MM.1S (cell line): ENCODE results near the gene SLC24A3.
A peak's percentile ranks its signal among the peaks of the same experiment; 100 is the strongest.

Experiments used
- DNase-seq: peaks from one replicate; pipeline ENCODE4 v3.0.0-alpha.2; 2015
- H2AFZ ChIP-seq: fragments of 300-600 bp; sonication (generic); 2 replicates; pipeline ENCODE4 v1.6.0; 2016; ENCODE audit warnings: antibody characterized with exemption, low read length
- H3F3A ChIP-seq: fragments of 300-600 bp; sonication (generic); 2 replicates; pipeline ENCODE4 v1.6.1; 2016; ENCODE audit warnings: mild to moderate bottlenecking, antibody characterized with exemption, low read length, moderate library complexity, mixed read lengths; ENCODE audit not compliant: insufficient read depth
- H3K27ac ChIP-seq: fragments of 300-600 bp; sonication (generic); 2 replicates; pipeline ENCODE4 v1.5.1; 2016; ENCODE audit warnings: mild to moderate bottlenecking, low read length
- H3K27me3 ChIP-seq: fragments of 300-600 bp; sonication (generic); replicated peaks from 2 replicates; pipeline ENCODE4 v1.6.0; 2016; ENCODE audit warnings: low read length; ENCODE audit not compliant: insufficient read depth
- H3K36me3 ChIP-seq: fragments of 300-600 bp; sonication (generic); replicated peaks from 2 replicates; pipeline ENCODE4 v1.6.1; 2016; ENCODE audit warnings: mild to moderate bottlenecking, low read length, mixed read lengths; ENCODE audit not compliant: insufficient read depth
- H3K4me1 ChIP-seq: fragments of 300-600 bp; sonication (generic); 2 replicates; pipeline ENCODE4 v1.6.1; 2016; ENCODE audit warnings: low read length, mixed read lengths
- H3K4me2 ChIP-seq: fragments of 300-600 bp; sonication (generic); 2 replicates; pipeline ENCODE4 v1.6.0; 2016; ENCODE audit warnings: low read depth, low read length
- H3K4me3 ChIP-seq: fragments of 300-600 bp; sonication (generic); 2 replicates; pipeline ENCODE4 v1.5.1; 2016; ENCODE audit warnings: low read length, mixed read lengths
- H3K79me2 ChIP-seq: fragments of 300-600 bp; sonication (generic); 2 replicates; pipeline ENCODE4 v1.6.1; 2016; ENCODE audit warnings: mixed run types, low read length, mixed read lengths
- H3K9ac ChIP-seq: fragments of 300-600 bp; sonication (generic); 2 replicates; pipeline ENCODE4 v1.6.1; 2016; ENCODE audit warnings: low read length, mixed read lengths
- H3K9me2 ChIP-seq: fragments of 300-600 bp; sonication (generic); replicated peaks from 2 replicates; pipeline ENCODE4 v1.6.1; 2016; ENCODE audit warnings: mild to moderate bottlenecking, low read length, mixed read lengths; ENCODE audit not compliant: insufficient read depth
- H3K9me3 ChIP-seq: fragments of 300-600 bp; sonication (generic); replicated peaks from 2 replicates; pipeline ENCODE4 v1.6.1; 2016; ENCODE audit warnings: mild to moderate bottlenecking, low read length, mixed read lengths; ENCODE audit not compliant: insufficient read depth
- H4K20me1 ChIP-seq: fragments of 300-600 bp; sonication (generic); 2 replicates; pipeline ENCODE4 v1.6.1; 2016; ENCODE audit warnings: mild to moderate bottlenecking, low read length, moderate library complexity, mixed read lengths; ENCODE audit not compliant: insufficient read depth
- EZH2 ChIP-seq: fragments of 300-600 bp; sonication (generic); optimal IDR thresholded peaks from 2 replicates; pipeline ENCODE3; 2017; ENCODE audit warnings: low read depth, mild to moderate bottlenecking, antibody characterized with exemption, low read length, mixed read lengths
- EZH2phosphoT487 ChIP-seq: fragments of 300-600 bp; sonication (generic); IDR thresholded peaks from 2 replicates; pipeline ENCODE4 v1.6.1; 2018; ENCODE audit warnings: antibody characterized with exemption, low read length
- TF ChIP-seq, protein P1 (sequence below): fragments of 300-600 bp; sonication (generic); IDR thresholded peaks from 2 replicates; pipeline ENCODE4 v1.5.1; 2016; ENCODE audit warnings: antibody characterized with exemption, low read length, mixed read lengths

SLC24A3 gene

DNA sequence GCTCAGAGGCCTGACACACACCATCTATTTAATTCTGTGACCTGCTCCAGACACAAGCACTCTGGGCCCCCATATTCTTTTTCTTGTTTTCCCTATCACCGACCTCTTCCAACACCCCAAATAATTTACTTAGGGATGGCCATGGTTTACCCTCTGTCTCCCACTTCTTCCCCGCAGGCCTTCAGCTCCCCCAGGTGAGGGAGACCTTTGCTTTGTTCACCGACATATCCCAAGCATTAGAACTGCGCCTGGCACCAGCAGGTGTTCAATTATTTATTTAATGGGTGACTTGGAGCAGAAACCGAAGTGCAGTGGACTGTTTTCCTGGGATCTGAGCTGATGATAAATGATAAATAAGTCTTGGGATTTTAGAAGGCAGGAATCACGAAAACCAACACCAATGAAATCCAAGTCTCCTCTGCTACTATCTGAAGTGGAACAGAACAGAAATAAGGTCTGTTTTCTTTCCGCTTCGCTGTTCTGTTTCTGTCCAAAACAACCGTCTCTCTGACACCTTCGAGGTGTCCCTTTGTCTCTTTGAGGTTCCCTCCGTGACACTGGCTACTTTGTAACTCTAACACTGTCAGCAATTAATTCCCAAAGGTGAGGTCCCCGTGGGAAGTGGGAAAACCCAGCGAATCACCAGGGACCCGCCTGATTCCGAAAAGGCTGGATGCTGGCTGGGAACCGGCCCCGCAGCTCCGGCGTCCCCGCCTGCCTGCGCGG, 544.5 kb downstream of the SLC24A3 start:
- Histone ChIP-seq H2AFZ (peak overlapping the region; percentile 92), H3K4me3 (peak overlapping the region; percentile 68), H3K9me2 (no peaks in the 10 kb centered on the region), H3K4me2 (peak overlapping the region; percentile 99), H4K20me1 (no peaks in the 10 kb centered on the region), H3F3A (peaks cover 8% of the 10 kb centered on the region; the same call in 1 of the 2 replicates), H3K9me3 (no peaks in the 10 kb centered on the region), H3K9ac (peak overlapping the region; percentile 56; the same call in 1 of the 2 replicates), H3K4me1 (peaks cover 6% of the 10 kb centered on the region; the same call in 1 of the 2 replicates), H3K27me3 (no peaks in the 10 kb centered on the region), H3K36me3 (no peaks in the 10 kb centered on the region), H3K79me2 (no peaks in the 10 kb centered on the region), H3K27ac (no peak overlapping the region)
- no peak for DNase-seq
- TF ChIP-seq EZH2phosphoT487 (no peak), EZH2 (no peak)
- TF ChIP-seq, protein P1, sequence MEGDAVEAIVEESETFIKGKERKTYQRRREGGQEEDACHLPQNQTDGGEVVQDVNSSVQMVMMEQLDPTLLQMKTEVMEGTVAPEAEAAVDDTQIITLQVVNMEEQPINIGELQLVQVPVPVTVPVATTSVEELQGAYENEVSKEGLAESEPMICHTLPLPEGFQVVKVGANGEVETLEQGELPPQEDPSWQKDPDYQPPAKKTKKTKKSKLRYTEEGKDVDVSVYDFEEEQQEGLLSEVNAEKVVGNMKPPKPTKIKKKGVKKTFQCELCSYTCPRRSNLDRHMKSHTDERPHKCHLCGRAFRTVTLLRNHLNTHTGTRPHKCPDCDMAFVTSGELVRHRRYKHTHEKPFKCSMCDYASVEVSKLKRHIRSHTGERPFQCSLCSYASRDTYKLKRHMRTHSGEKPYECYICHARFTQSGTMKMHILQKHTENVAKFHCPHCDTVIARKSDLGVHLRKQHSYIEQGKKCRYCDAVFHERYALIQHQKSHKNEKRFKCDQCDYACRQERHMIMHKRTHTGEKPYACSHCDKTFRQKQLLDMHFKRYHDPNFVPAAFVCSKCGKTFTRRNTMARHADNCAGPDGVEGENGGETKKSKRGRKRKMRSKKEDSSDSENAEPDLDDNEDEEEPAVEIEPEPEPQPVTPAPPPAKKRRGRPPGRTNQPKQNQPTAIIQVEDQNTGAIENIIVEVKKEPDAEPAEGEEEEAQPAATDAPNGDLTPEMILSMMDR: no peak

DNA sequence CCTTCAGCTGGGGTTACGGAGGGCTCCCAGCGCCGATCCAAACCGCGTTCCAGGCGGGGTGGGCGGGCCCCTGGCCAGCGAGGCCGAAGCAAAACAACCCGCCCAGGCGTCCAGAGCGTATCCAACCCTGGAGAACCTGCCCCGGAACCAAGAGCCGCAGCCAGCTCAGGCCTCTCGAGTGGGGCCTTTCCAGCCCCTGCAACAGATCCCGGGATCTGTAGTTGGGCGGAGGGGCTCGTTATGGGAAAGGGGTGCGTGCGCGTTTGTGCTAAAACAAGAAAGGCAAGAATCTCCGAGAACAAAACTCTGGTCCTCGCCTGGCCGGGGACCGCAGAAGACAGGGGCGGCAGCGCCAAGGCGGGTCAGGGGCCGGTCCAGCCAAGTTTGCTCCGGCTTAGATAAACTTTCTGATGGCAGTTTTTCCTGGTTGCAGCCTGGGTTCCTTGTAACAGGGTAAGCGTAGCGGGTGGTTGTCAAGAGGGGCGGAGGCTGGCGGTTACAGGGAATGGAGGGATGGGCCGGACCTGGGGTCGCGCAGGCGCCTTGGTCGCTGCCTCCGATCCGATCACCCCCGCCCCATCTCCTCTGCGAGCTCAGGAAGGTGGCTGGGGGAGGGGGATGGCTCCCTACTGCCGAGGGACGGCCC, 545.2 kb downstream of the SLC24A3 start:
- H3K36me3 ChIP-seq: no peaks in the 10 kb centered on the region
- H2AFZ ChIP-seq: peak overlapping the region; percentile 92
- H3K27me3 ChIP-seq: no peaks in the 10 kb centered on the region
- peak; percentile 38 for DNase-seq
- H3K9ac ChIP-seq: peak overlapping the region; percentile 56; the same call in 1 of the 2 replicates
- H3K27ac ChIP-seq: no peak overlapping the region
- H3K9me3 ChIP-seq: no peaks in the 10 kb centered on the region
- H3K4me1 ChIP-seq: peaks cover 6% of the 10 kb centered on the region; the same call in 1 of the 2 replicates
- TF ChIP-seq EZH2phosphoT487 (no peak), EZH2 (no peak)
- TF ChIP-seq, protein P1: no peak
- no peaks in the 10 kb centered on the region for H4K20me1 ChIP-seq
- peak overlapping the region; percentile 68 for H3K4me3 ChIP-seq
- peaks cover 8% of the 10 kb centered on the region; the same call in 1 of the 2 replicates for H3F3A ChIP-seq
- H3K4me2 ChIP-seq: peak overlapping the region; percentile 99
- no peaks in the 10 kb centered on the region for H3K79me2 ChIP-seq
- H3K9me2 ChIP-seq: no peaks in the 10 kb centered on the region

DNA sequence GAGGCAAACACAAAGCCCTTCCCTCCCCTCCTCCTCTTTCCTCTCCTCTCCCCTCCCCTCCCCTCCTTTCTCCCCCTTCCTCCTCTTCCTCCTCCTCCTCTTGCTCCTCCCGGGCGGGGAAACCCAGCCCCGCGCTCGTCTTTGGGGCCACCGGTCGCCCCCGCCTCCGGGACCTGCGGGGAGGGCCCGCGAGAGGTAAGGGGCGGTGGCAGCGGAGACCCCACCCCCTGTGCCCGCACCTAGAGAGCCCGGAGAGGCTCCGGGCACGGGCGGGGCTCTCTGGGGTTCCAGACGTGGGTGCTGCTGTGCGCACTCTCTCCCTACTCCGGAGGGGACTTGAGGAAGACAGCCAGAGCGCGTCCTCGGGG, 545.7 kb downstream of the SLC24A3 start, which contains the start of gene RIN2:
RIN2 (plus strand) TSS at position 126 of the 368 bp plus-strand sequence. CDS start 131,344 bp downstream, outside the sequence.
- no peaks in the 10 kb centered on the region for H3K27me3 ChIP-seq
- H3K9me2 ChIP-seq: no peaks in the 10 kb centered on the region
- H4K20me1 ChIP-seq: no peaks in the 10 kb centered on the region
- peak within 1 kb of the TSS; percentile 68 for H3K4me3 ChIP-seq
- H3K79me2 ChIP-seq: no peaks in the 10 kb centered on the region
- peak within 1 kb of the TSS; percentile 92 for H2AFZ ChIP-seq
- peaks cover 8% of the 10 kb centered on the region; the same call in 1 of the 2 replicates for H3F3A ChIP-seq
- H3K9me3 ChIP-seq: no peaks in the 10 kb centered on the region
- TF ChIP-seq, protein P1: no peak
- TF ChIP-seq EZH2 (no peak), EZH2phosphoT487 (no peak)
- peaks cover 6% of the 10 kb centered on the region; the same call in 1 of the 2 replicates for H3K4me1 ChIP-seq
- H3K9ac ChIP-seq: peak within 1 kb of the TSS; percentile 56; the same call in 1 of the 2 replicates
- H3K36me3 ChIP-seq: no peaks in the 10 kb centered on the region
- no peak for DNase-seq
- no peak within 1 kb of the TSS for H3K27ac ChIP-seq
- H3K4me2 ChIP-seq: peak within 1 kb of the TSS; percentile 99
